HEK293 (cell line): ENCODE results near the gene BRF1.

Experiments used
- CTCF ChIA-PET: fragments of 350-600 bp; formaldehyde crosslinking; extraction: SDS; loops from one replicate; lab custom pipeline; 2021; ENCODE audit warnings: antibody characterized with exemption; lab: Yijun Ruan, JAX
- POLR2A ChIA-PET: fragments of 300-600 bp; formaldehyde crosslinking; extraction: SDS; loops from one replicate; lab custom pipeline; 2020; ENCODE audit warnings: antibody characterized with exemption, inconsistent platforms; lab: Yijun Ruan, JAX
- H3K27ac ChIP-seq: fragments of 200-500 bp; sonication (Bioruptor generic); 2 replicates; pipeline ENCODE4 v1.5.1; 2014; ENCODE audit warnings: low read depth, low read length, control low read depth, inconsistent platforms; ENCODE audit errors: extremely low read depth
- H3K36me3 ChIP-seq, 2 experiments: fragments of 200-500 bp in 1 of 2; sonication (Bioruptor generic) in 1 of 2; 1 replicate in 1 of 2; 2 replicates in 1 of 2; pipeline ENCODE4 v1.5.1; 2014 to 2017; ENCODE audit warnings: inconsistent platforms in 2 of 2, low read length in 2 of 2; ENCODE audit not compliant: control insufficient read depth in 2 of 2, insufficient read depth in 1 of 2
- H3K4me1 ChIP-seq: fragments of 200-500 bp; sonication (Bioruptor generic); 2 replicates; pipeline ENCODE4 v1.5.1; 2014; ENCODE audit warnings: mild to moderate bottlenecking, low read length, inconsistent platforms; ENCODE audit not compliant: control insufficient read depth, insufficient read depth
- H3K4me3 ChIP-seq: 2 replicates; pipeline ENCODE4 v1.5.1; 2011; ENCODE audit warnings: low read depth, mild to moderate bottlenecking, control low read depth, low read length, moderate library complexity
- H3K9me3 ChIP-seq: fragments of 200-500 bp; sonication (Bioruptor generic); 2 replicates; pipeline ENCODE4 v1.5.1; 2014; ENCODE audit warnings: low read depth, low read length, inconsistent platforms; ENCODE audit not compliant: control insufficient read depth, insufficient read depth
- ATF2 ChIP-seq: fragments of 450-650 bp; formaldehyde crosslinking; IDR thresholded peaks from 2 replicates; pipeline ENCODE4 v1.5.1; 2016; ENCODE audit warnings: missing biosample characterization, missing genetic modification characterization, low read depth
- GLIS2 ChIP-seq: fragments of 450-650 bp; formaldehyde crosslinking; IDR thresholded peaks from 2 replicates; pipeline ENCODE4 v1.5.1; 2016; ENCODE audit warnings: missing biosample characterization, missing genetic modification characterization
- HIC1 ChIP-seq: fragments of 450-650 bp; formaldehyde crosslinking; IDR thresholded peaks from 2 replicates; pipeline ENCODE4 v1.5.1; 2016; ENCODE audit warnings: missing biosample characterization, missing genetic modification characterization
- HOXA7 ChIP-seq: sonication (generic); formaldehyde crosslinking; IDR thresholded peaks from 2 replicates; pipeline ENCODE4 v1.8.1; 2022; ENCODE audit warnings: missing genetic modification reagents, borderline replicate concordance
- INSM2 ChIP-seq: fragments of 450-650 bp; formaldehyde crosslinking; IDR thresholded peaks from 2 replicates; pipeline ENCODE4 v1.5.1; 2016; ENCODE audit warnings: missing biosample characterization, missing genetic modification characterization
- KLF9 ChIP-seq: fragments of 450-650 bp; formaldehyde crosslinking; IDR thresholded peaks from 2 replicates; pipeline ENCODE4 v1.5.1; 2016; ENCODE audit warnings: missing biosample characterization, missing genetic modification characterization, low read depth
- OSR2 ChIP-seq: fragments of 450-650 bp; formaldehyde crosslinking; IDR thresholded peaks from 2 replicates; pipeline ENCODE4 v1.5.1; 2016; ENCODE audit warnings: missing biosample characterization, missing genetic modification characterization
- PATZ1 ChIP-seq: fragments of 450-650 bp; formaldehyde crosslinking; IDR thresholded peaks from 2 replicates; pipeline ENCODE4 v1.5.1; 2016; ENCODE audit warnings: missing biosample characterization, missing genetic modification characterization
- SP2 ChIP-seq: fragments of 450-650 bp; formaldehyde crosslinking; IDR thresholded peaks from 2 replicates; pipeline ENCODE4 v1.5.1; 2016; ENCODE audit warnings: missing biosample characterization, missing genetic modification characterization
- SP7 ChIP-seq: fragments of 450-650 bp; formaldehyde crosslinking; IDR thresholded peaks from 2 replicates; pipeline ENCODE4 v1.5.1; 2016; ENCODE audit warnings: missing biosample characterization, missing genetic modification characterization
- ZBTB1 ChIP-seq: fragments of 450-650 bp; formaldehyde crosslinking; IDR thresholded peaks from 2 replicates; pipeline ENCODE4 v1.5.1; 2016; ENCODE audit warnings: missing biosample characterization, missing genetic modification characterization
- ZBTB11 ChIP-seq: fragments of 450-650 bp; formaldehyde crosslinking; conservative IDR thresholded peaks from 2 replicates; pipeline ENCODE4 v1.5.1; 2016; ENCODE audit warnings: low read depth, missing biosample characterization, missing genetic modification characterization
- ZBTB21 ChIP-seq: fragments of 450-650 bp; formaldehyde crosslinking; IDR thresholded peaks from 2 replicates; pipeline ENCODE4 v1.5.1; 2017; ENCODE audit warnings: missing biosample characterization, missing genetic modification characterization
- ZBTB48 ChIP-seq: fragments of 450-650 bp; formaldehyde crosslinking; IDR thresholded peaks from 2 replicates; pipeline ENCODE4 v1.5.1; 2016; ENCODE audit warnings: missing biosample characterization, missing genetic modification characterization
- ZEB2 ChIP-seq: fragments of 450-650 bp; formaldehyde crosslinking; IDR thresholded peaks from 2 replicates; pipeline ENCODE4 v1.5.1; 2016; ENCODE audit warnings: missing biosample characterization, missing genetic modification characterization
- ZNF157 ChIP-seq: fragments of 450-650 bp; formaldehyde crosslinking; IDR thresholded peaks from 2 replicates; pipeline ENCODE4 v1.5.1; 2016; ENCODE audit warnings: missing biosample characterization, missing genetic modification characterization
- ZNF174 ChIP-seq: fragments of 450-650 bp; formaldehyde crosslinking; IDR thresholded peaks from 2 replicates; pipeline ENCODE4 v1.5.0; 2017; ENCODE audit warnings: missing biosample characterization, mild to moderate bottlenecking, missing genetic modification characterization
- ZNF37A ChIP-seq: fragments of 450-650 bp; IDR thresholded peaks from 2 replicates; pipeline ENCODE4 v1.5.1; 2018; ENCODE audit warnings: missing biosample characterization, missing genetic modification characterization
- ZNF488 ChIP-seq: fragments of 450-650 bp; formaldehyde crosslinking; IDR thresholded peaks from 2 replicates; pipeline ENCODE4 v1.5.1; 2016; ENCODE audit warnings: missing biosample characterization, missing genetic modification characterization
- ZNF580 ChIP-seq: fragments of 450-650 bp; formaldehyde crosslinking; IDR thresholded peaks from 2 replicates; pipeline ENCODE4 v1.5.1; 2016; ENCODE audit warnings: missing biosample characterization, missing genetic modification characterization
- ZNF626 ChIP-seq: fragments of 450-650 bp; sonication (Bioruptor Pico); formaldehyde crosslinking; IDR thresholded peaks from 2 replicates; pipeline ENCODE4 v1.5.1; 2018; ENCODE audit warnings: missing biosample characterization, missing genetic modification characterization, inconsistent platforms
- ZNF791 ChIP-seq: fragments of 450-650 bp; formaldehyde crosslinking; IDR thresholded peaks from 2 replicates; pipeline ENCODE4 v1.5.1; 2016; ENCODE audit warnings: missing biosample characterization, missing genetic modification characterization
- ZSCAN16 ChIP-seq: fragments of 450-650 bp; formaldehyde crosslinking; IDR thresholded peaks from 2 replicates; pipeline ENCODE4 v1.5.1; 2016; ENCODE audit warnings: missing biosample characterization, missing genetic modification characterization
- ZSCAN30 ChIP-seq: fragments of 450-650 bp; IDR thresholded peaks from 2 replicates; pipeline ENCODE4 v1.5.1; 2018; ENCODE audit warnings: missing biosample characterization, mild to moderate bottlenecking, missing genetic modification characterization, moderate library complexity

BRF1 gene

GRCh38 chr14:105205673-105206208 is 95.1 kb downstream of the BRF1 start (continued):
- TF ChIP-seq ZBTB11 (tag by site-specific recombination) (no peak), KLF9 (tag by site-specific recombination) (no peak), INSM2 (tag by site-specific recombination) (no peak), PATZ1 (tag by site-specific recombination) (0 out of 2 replicates have a peak, but pooled peaks have one; percentile 47), ZBTB21 (tag by site-specific recombination) (no peak), ZSCAN16 (no peak), ZEB2 (tag by site-specific recombination) (no peak), HOXA7 (CRISPR knock-in tag) (no peak), ZNF580 (tag by site-specific recombination) (no peak), ZNF791 (tag by site-specific recombination) (no peak), ZNF157 (tag by site-specific recombination) (no peak), ATF2 (tag by site-specific recombination) (no peak)

GRCh38 chr14:105204931-105205672 is 95.7 kb downstream of the BRF1 start:
- Histone ChIP-seq H3K4me1 (no peaks in the 10 kb centered on the region), H3K9me3 (no peaks in the 10 kb centered on the region), H3K36me3 (peaks cover 0 to 5% of the 10 kb centered on the region in 2 experiments; a peak in 1 of 3 replicates), H3K27ac (no peak overlapping the region), H3K4me3 (no peak overlapping the region)
- POLR2A ChIA-PET: no interaction called here
- CTCF ChIA-PET: interaction anchor here (0.7 to 4.0 kb wide), 2 partner anchors 74 to 147 kb away, joined by 3 to 23 read pairs; no protein-coding TSS in a partner anchor
- TF ChIP-seq ZBTB1 (tag by site-specific recombination) (no peak), ZNF626 (tag by site-specific recombination) (no peak), ZNF37A (tag by site-specific recombination) (no peak), HIC1 (tag by site-specific recombination) (0 out of 2 replicates have a peak, but pooled peaks have one; percentile 7), ZNF488 (tag by site-specific recombination) (no peak), ZBTB48 (tag by site-specific recombination) (no peak), GLIS2 (tag by site-specific recombination) (no peak), ZSCAN30 (tag by site-specific recombination) (no peak), SP7 (no peak), OSR2 (tag by site-specific recombination) (no peak), ZNF174 (no peak), SP2 (peak; percentile 28; the same call in 1 of the 2 replicates)
